GM21576 (cell line): Measurements from ENCODE around the gene TXK.
"Not testable (repeated sequence)": the region's sequence is repeated elsewhere in the genome, so short reads cannot be mapped to it uniquely, and the experiment has no call there.

Experiments
- ATAC-seq: cut with Tn5 transposase; IDR thresholded peaks from one replicate; pipeline ENCODE4 v1.9.1; 2021; ENCODE audit warnings: mild to moderate bottlenecking, moderate library complexity; ENCODE audit not compliant: unreplicated experiment

TXK gene

DNA sequence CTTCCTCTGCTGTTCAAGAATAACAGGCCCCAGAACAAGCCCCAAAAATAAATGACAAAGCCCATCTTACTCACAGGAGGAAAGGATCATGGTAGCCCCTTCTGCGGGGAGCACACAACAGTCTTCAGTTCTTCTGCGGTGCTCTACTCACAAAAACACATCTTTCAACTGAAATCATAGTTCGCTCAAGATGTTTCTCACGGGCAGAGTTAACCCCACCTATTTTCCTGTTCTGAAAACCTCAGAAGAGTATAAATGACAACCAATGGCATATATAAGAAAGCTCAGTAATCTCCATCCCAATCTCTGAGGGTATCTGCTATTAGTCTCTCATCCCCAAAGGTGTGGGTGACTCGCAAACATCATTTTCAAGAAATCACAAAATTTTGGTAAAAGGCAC is at the start of gene TXK:
Gene TXK, minus strand, starts transcription at position 170 of the 400 bp plus-strand sequence. Its CDS starts 80 bp downstream, at position 90.
- no peak for ATAC-seq

DNA sequence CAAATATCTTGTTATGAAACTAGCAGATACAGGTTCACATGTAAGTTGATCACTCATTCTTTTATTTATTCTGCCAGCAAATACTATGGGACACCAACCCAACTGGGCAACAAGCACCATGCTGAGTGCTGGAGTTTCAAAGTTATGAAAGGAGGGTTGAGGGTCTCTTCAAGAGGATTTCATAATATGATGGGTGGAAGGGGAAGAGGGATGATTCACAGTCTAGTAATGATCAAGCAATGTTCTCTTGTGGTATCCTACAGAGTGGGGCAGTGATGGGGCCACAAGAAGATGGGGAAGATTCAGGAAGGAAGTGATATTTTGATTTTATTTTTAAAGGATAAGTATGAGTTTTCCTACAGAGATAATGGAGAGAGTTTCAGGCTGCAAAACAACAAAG is 46.2 kb upstream of the TXK start:
- no peak for ATAC-seq

DNA sequence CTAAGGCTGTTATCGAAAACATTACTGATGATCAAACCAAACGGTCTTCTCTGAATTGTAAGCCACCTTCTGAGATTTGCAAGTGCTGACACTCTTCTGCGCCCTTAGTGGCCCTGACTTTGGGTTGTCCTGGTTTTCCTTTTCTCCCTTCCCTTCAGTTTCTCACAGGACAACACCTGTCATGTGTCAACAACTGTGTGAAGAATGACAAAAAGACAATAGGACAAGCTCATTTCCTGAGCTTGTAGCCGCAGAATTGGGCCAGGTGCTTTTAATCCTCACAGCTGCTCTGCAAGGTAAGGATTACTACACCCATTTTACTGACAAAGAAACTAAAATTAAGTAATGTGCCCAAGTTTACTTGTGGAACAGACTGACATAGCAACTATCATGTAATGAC is 44.9 kb upstream of the TXK start:
- ATAC-seq = no peak

DNA sequence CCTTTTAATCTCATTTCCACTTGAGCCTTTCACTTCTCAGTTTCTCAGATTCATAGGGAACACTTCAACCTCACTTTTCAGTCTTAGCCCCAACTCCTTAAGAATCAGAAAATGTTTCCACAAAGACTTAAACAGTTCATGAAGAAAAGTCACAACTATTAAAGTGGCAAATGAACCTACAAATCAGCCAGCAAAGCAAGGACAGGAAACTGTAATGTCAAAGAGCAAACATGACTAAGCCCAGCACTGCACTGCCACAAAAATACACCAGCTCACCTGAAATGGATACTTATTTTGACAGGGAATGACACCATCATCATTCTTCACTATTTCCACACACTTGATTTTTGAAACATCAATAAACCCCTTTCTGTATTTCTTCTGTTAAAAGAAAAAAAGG is 41.8 kb upstream of the TXK start:
- ATAC-seq = no peak

DNA sequence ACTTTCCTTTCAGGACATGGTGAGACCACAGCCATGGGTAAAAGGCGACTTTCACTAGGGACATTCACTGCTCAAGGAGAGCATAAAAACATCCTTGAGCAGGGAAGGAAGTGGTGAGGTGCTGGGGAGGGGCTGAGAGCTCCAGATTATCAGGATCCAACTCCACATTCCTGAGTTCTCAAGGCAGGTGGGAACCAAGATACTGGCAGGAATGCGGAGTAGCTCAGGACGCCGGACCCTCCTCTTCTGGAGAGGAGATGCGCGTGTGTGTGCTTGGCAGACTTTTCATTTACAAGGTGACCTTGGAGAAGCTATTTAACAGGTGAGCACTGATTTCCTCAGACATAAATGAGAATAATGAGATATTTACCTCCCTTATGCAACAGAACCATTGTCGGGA is 41.3 kb upstream of the TXK start:
- ATAC-seq = no peak

DNA sequence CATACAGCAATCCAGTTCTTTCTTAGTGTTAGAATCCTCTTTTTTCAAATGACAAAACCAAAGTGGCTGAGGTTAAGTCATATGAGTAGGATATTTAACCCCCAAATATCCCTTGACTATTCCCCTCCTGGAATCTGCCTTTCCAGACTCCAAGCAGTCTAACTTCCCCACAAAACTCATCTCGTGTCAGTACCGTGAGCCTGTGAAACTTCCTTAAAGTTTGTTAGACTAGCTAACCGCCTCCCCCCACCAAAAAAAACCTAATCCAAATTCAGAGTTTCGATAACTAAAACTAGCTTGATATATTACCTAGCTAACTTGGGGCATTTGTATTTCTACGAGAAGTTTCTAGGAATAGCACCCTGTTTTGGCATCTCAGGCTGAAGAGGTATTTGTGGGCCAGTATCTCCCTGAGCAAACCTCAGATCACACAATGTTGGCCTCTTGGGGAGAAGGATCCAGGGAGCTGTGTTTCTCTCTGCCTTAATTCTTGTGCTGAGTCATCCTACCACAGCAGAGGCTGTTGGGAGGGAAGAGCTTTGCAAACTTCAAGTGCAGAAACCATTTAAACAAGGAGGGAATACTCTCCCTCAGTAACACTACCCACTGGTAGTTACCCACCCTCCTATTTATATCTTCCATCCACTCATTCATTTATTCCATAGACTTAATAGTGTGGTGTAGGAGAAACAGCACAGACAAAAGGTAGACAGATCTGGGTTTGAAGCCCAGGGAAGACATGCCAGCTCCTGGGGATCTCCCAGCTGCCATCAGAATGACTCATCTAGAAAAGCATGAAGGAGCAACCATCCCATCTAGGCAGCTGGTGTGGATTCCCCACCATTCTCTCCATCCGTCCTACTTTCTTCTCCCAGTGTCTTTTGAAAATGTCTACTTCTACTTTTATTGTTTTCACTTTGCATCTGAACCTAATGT is 39.3 kb upstream of the TXK start:
- ATAC-seq = no peak

DNA sequence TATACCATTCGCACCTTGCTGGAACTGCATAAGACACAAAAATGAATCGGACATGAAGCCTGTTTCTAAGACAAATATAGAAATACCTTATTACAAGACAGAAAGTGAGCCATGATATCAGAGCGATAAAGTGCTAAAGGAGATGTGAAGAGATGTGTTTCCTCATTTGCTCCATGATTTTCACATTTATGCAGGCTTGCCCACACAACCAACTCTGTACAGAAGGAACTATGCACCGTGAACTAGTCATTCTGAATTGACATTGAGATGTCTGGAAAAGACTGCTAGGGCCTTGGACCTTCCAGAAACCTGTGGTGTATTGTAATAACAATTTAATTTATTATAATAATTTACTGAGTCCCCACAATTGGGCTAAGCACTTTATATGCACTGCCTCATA is 38.6 kb upstream of the TXK start:
- no peak for ATAC-seq

DNA sequence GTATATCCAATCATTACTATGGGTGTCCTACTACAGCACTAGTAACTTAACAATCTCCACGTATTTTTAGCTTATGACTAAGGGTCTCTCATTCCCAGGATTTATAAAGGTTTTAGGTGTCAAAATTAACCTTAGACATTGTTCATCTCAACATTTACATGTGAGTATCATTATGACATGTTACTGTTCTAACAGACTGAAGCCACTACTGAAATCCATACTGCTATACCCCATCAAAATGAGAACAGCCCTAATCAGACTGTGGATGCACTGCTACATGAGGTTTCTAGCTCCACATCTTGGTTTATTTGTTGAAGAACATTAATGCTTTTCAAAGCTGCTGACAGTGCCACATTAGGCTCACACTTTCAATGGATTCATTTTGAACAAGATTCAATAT is 35.6 kb upstream of the TXK start:
- no peak for ATAC-seq

DNA sequence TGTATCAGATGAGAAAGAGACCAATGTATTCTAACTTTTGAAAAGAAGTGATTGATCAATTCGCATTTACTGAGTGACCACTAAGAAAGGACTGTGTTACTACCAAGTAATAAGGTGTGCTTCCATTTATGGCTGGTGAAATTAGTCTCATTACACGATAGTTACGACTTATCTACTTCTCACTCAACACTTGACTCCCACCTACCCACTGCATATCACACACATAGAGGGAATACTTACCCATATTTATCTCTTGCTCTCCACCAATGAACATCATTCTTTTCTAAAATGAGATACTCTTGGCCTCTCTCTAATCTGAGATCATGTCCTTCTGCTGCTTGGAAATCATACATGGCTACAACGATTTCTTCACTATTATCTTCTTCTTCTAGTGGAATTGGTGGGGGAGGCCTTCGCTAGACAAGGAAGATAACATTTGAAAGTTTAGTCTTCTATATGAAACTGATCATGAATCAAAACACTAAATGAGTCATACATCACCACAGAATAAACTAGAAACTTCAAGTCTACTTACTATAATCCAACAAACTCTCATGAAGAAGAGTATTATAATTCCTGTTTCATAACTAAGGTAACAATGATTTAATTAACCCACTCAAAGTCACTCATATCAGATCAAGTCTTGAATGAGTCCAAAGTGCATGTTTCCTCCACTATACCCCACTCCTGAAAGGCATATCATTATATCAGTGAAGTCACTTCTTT is 33.7 kb upstream of the TXK start:
- ATAC-seq = no peak

DNA sequence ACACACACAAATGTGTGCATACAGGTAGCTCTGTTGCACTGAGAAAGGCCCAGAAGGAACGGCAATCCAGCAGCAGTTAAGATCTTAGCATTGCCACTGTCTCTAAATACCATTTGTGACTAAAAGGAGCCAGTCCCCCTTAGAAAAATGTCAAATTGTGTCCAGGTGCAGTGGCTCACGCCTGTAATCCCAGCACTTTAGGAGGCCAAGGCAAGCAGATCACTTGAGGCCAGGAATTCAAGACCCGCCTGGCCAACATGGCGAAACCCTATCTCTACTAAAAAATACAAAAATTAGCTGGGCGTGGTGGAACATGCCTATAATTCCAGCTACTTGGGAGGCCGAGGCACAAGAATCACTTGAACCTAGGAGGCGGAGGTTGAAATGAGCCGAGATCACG is 30.5 kb upstream of the TXK start:
- ATAC-seq = not testable (repeated sequence)

DNA sequence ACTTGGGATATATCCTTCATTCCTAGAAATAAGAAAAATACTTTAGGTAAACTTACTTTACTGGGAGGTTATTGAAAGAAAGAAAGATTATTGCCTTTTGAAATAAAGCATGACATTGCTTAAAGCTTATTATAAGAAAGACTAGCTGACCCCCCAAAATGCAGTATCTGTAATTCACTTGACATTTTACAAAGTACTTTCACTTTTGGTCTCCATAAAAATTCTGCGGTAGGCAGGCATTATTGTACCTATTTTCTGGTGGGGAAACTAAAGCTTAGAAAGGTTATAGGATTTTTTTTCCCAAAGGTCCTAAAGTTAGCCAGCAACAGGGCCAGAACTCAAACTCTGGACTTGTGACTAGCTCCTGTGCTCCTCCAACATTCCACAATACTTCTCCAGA is 29.7 kb upstream of the TXK start:
- no peak for ATAC-seq

DNA sequence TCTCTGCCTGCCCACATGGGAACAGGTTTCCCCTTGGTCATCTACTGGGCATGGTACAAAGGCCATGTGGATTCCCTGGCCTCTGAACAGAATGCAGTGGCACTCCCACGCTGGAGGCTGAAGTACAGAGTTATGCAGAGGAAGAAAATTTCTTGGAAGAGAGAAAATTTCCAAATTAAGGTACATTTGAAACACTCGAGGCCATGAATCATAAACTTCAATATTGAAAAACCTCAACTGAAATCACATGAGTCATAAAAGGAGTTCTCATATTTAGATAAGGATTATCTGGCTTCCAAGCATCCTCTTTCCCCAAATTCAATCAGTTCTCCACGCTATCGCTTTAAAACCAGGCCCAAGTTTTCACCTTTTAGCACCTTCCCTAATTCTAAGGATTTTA is 28.1 kb upstream of the TXK start:
- ATAC-seq = no peak

DNA sequence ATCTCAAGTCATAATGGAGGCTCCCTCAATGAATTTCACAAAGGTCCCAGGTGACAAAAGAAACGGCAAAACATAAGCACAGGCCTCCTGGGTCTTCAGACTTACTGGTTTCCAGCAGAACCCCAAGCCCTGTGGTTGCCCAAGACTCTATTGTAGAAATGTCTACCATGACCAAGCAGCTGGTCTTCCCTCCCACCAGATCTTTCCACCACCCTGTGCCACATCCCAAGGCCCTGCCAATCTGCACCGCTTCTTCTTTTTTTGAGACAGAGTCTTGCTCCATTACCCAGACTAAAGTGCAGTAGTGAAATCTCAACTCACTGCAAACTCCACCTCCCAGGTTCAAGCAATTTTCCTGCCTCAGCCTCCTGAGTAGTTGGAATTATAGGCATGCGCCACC is 23.2 kb upstream of the TXK start:
- no peak for ATAC-seq

DNA sequence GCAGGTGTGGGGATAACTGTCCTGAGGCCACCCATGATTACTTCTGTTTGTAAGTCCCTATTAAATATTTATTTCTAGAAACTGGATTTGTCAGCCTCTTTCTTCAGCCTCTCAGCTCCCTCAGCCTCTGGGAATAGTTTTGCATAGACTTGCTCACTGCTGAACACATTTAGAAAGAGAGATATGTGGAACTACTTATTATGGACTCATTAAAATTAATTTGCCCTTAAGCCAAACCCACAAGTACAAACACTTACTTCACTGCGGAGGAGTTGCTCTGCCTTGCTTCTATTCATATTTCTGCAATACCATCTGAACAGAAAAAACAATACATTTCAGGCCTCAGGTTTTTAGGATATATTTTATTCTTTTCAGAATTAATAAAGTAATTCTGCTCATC is 22.4 kb upstream of the TXK start:
- no peak for ATAC-seq

DNA sequence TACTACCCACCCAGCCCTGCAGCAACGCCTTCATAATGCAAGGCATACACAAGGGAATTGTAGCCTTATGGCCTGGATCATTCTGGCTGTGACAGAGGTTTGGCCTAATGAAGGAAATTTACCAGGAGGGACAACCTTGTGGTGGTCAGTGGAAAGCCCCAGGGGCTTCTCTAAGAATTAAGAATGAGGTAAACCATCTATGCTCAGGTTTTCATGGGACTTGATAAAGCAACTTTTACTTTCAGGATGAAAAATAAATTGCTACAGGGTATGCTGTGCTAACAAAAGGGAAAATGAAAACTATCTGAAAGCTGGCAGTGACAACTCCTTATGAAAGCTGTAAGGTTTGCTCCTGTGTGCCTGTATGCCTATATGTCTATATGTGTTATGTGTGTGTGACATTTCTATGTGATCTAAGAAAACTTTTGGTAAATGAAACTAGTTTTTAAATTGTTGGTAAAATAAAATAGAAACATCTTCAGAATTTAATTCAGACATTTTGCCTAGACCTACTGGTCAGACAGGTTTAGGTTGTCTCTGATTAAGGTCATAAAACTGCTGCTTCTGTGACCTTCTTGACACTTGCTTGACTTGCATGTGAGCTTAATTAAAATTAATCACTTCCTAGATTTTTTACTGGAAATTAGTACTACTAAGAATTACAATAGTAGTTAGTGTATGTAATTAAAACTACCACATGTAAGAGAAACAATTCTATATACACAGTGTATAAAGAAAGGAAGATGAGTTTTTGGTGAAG is 19.9 kb upstream of the TXK start:
- no peak for ATAC-seq

DNA sequence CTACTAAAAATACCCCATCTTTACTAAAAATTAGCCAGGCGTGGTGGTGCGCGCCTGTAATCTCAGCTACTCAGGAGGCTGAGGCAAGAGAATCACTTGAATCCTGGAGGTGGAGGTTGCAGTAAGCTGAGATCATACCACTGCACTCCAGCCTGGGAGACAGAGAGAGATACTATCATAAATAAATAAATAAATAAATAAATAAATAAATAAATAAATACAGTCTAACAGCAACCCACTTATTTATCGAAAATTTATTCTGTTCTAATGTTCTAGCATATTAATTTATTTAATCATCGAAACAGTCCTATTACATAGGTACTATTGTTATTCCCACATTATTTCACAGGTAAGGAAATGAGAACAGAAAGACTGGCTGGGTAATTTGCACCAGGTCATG is 18.2 kb upstream of the TXK start:
- no peak for ATAC-seq

DNA sequence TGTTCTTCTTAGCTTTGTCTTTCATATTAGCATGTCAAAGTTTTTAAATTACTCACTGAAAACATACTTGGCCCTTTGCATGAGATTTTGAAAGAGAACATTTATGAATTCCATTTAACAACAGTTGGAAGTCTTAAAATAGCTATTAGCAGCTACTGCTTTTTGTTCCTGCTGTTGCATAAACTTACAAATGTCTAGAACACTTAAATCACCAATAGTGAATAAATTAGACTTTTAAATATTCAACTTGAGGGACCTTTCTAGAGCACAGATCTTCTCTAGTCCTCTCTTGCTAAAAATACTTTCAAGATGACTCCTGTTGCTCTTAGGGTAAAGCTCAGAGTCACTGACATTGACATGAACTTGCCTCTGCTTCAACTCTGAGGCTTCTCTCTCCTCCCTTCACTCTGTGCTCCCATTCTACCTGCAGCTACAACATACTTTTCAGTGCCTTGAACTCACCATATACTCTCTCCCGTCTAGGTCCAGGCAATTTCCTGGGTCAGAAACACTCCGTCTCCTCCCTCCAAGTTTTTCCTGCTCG is 15.8 kb upstream of the TXK start:
- ATAC-seq = no peak

DNA sequence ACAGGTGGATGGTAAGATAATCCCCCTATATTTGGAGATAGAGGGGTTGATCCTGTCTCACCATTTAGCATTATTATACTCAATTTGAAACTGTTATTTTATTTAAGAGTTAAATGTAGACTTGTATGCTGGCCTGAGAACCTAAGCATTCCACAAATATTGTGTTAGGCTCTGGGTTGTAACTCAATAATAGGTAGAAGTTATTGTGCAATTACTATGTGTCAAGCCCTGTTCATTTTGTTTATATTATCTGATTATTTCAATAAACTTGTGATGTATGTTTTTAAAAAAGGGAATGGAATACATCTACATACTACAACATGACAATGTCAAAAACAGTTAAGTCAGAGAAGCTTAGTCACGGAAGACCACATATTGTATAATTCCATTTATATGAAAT is 13.6 kb upstream of the TXK start:
- ATAC-seq = no peak

DNA sequence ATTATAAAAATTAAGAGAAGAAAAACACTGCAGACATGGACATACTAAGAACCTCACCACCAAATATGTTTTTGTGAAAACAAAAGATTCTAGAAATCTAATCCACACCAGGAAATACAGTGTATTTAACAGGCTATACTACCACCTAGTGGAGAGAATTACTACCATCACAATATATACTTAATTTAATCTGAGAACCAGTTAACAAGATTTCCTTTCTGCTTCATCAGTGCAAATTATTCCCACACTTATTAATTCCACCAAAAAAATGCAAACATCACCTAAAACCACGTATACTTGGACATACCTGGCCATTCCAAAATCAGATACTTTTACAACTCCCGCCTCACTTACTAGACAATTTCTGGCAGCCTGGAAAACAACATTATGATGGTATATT is 7.0 kb upstream of the TXK start:
- no peak for ATAC-seq

DNA sequence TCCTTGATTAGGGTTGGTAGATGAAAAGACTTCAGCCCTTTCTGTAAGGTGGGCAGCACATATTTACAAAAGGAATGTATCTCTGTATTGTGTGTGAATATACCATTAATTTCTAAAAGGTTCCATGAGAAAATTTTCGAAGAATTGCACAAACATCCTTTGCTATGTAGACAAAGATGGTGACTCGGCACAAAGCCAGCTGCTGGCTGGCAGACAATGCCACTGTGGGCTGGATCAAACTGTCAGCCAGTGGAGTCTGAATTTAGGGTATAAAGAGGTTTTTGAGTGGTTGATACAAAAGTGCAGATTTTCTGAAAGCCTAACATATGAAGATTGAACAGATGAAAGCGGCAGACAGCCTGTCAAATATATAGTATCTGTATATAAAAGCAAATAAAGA is 5.6 kb upstream of the TXK start:
- no peak for ATAC-seq

DNA sequence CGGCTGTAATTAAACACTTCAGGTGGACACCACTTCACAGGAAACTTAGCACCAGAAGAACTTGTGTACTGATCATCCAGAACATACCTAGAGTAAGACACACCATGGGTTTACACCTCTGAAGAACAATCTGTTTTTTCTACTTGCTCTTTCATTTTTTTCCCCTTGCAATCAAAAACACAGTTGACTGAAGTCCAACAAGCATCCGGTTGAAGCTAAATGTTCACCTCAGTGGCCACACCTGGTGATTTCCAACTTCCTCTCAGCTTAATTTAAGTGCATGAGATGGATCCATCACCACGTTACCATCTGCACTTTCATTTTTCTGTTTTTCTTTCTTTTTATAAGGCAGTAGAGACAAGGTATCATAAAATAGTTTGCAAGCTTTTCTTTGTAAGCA is 4.9 kb upstream of the TXK start:
- peak; percentile 93 for ATAC-seq
